ENCODE measurements around the gene DVL1. TPM values are rescaled to one million over a fixed set of nuclear protein-coding genes. Genes with fewer than 3 reads are reported as not detected.

DVL1 gene
- 100 to 1,000 TPM; 130 to 191 (median 144) TPM for total RNA-seq

GRCh38 chr1:1349256-1350012 lies at the start of gene DVL1:
DVL1 (minus strand) TSS chr1:1349418; CDS start chr1:1349065, 353 bp downstream.
- H3K4me1 ChIP-seq, result peaks cover 0 to 73% (median 66%) of the 10 kb centered on the region in 4 donors
- H3K36me3 ChIP-seq, result peaks cover 0 to 19% (median 0%) of the 10 kb centered on the region in 3 donors
- WGBS, 2 donors, result 0% methylated on average over 40 of the region's 122 CpGs; no CpG with 5 or more reads in 1 of the 2 donors
- H3K4me3 ChIP-seq, result peak within 1 kb of the TSS; percentile 73 to 88 (median 83)
- peak within 1 kb of the TSS; percentile 85 to 96 (median 90) for H3K27ac ChIP-seq
- peak in 1 of 2 donors; percentile 43 for DNase-seq (ENCODE audit: low spot score in 2 of 2)
- TF ChIP-seq POLR2A (IDR thresholded peaks at IDR 0.05) (peak; percentile 6 to 63), CTCF (IDR thresholded peaks at IDR 0.05) (peak; percentile 44 to 84 (median 54)), EP300 (IDR thresholded peaks at IDR 0.05) (no peak)
- H3K27me3 ChIP-seq, result no peaks in the 10 kb centered on the region
- H3K9me3 ChIP-seq, result no peaks in the 10 kb centered on the region

DNA sequence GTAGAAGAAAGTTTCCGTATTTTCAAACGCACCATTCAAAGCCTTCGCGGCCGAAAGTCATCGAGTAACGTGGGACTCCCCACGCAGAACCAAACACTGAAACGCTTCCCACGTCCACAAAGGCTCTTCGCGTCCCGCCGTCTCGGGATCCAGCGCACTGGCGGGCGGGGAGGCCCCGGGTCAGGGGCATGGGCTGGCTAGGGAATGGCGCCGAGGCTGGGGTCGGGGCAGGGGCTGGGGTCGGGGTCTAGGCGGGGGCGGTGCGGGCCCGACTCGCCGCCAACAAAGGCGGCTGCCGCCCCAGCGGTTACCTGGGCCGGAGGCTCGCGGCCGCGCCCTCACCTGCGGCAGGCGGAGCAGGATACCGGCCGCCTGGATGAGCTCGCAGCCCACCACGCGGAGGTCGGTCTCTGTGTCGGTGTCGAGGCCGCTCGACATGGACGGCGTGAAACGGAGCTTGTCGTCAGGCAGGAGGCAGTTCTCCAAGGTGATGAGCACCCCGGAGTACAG lies 49.5 kb upstream of the DVL1 start:
- no peaks in the 10 kb centered on the region for H3K9me3 ChIP-seq
- no peaks in the 10 kb centered on the region for H3K27me3 ChIP-seq
- H3K4me3 ChIP-seq, result peak overlapping the region; percentile 79 to 98 (median 94)
- H3K4me1 ChIP-seq, result peaks cover 0 to 56% (median 18%) of the 10 kb centered on the region in 4 donors
- peaks cover 0 to 81% (median 24%) of the 10 kb centered on the region in 3 donors for H3K36me3 ChIP-seq
- H3K27ac ChIP-seq, result peak overlapping the region; percentile 22 to 93 (median 86)
- no peak for DNase-seq (ENCODE audit: low spot score in 2 of 2)
- TF ChIP-seq POLR2A (IDR thresholded peaks at IDR 0.05) (no peak), CTCF (IDR thresholded peaks at IDR 0.05) (no peak), EP300 (IDR thresholded peaks at IDR 0.05) (no peak)
- WGBS, 2 donors, result 0% methylated on average over 16 to 20 of the region's 54 CpGs

GRCh38 chr1:1397839-1398523 lies 48.8 kb upstream of the DVL1 start:
- Histone ChIP-seq H3K27ac (peak overlapping the region in 2 of 4 donors; percentile 89 to 93), H3K4me1 (peaks cover 0 to 50% (median 18%) of the 10 kb centered on the region in 4 donors), H3K9me3 (no peaks in the 10 kb centered on the region), H3K36me3 (peaks cover 0 to 81% (median 30%) of the 10 kb centered on the region in 3 donors), H3K4me3 (peak overlapping the region; percentile 79 to 98 (median 94)), H3K27me3 (no peaks in the 10 kb centered on the region)
- WGBS, 2 donors, result 50 to 53% methylated on average over 18 to 19 of the region's 19 CpGs
- TF ChIP-seq POLR2A (IDR thresholded peaks at IDR 0.05), result no peak
- no peak for TF ChIP-seq EP300 (IDR thresholded peaks at IDR 0.05)
- no peak for TF ChIP-seq CTCF (IDR thresholded peaks at IDR 0.05)
- no peak for DNase-seq (ENCODE audit: low spot score in 2 of 2)

DNA sequence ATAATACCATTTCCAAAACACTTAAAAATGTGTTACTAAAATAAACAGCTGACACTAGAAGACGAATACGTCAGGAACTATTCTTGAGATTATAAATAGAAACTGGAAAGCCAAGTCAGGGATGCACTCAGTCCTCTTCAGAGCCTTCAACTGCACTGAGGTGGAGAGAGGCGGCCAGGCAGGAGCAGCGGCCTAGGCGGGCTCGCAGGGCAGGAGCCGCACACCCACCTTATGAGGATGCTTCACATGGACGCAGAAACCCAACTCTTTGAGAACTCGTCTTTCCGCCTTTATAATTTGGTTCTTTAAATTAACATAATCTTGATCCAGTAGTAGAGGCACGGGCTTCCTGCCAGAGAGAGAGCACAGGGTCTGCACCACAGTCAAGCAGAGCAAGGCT lies 45.9 kb upstream of the DVL1 start:
- H3K36me3 ChIP-seq, result peaks cover 2 to 82% (median 43%) of the 10 kb centered on the region in 3 donors
- no peak overlapping the region for H3K27ac ChIP-seq
- H3K27me3 ChIP-seq, result no peaks in the 10 kb centered on the region
- no peaks in the 10 kb centered on the region for H3K9me3 ChIP-seq
- TF ChIP-seq EP300 (IDR thresholded peaks at IDR 0.05) (no peak), CTCF (IDR thresholded peaks at IDR 0.05) (no peak), POLR2A (IDR thresholded peaks at IDR 0.05) (no peak)
- H3K4me1 ChIP-seq, result peaks cover 0 to 28% (median 12%) of the 10 kb centered on the region in 4 donors
- DNase-seq (ENCODE audit: low spot score in 2 of 2), result no peak
- 85 to 87% methylated on average over 11 of the region's 11 CpGs for WGBS, 2 donors
- H3K4me3 ChIP-seq, result no peak overlapping the region

All from tibial nerve (tissue), 4 donors.